Measurements from ENCODE around the gene IL15.
"Not testable (repeated sequence)": the region's sequence is repeated elsewhere in the genome, so short reads cannot be mapped to it uniquely, and the experiment has no call there.

The IL15 gene

DNA sequence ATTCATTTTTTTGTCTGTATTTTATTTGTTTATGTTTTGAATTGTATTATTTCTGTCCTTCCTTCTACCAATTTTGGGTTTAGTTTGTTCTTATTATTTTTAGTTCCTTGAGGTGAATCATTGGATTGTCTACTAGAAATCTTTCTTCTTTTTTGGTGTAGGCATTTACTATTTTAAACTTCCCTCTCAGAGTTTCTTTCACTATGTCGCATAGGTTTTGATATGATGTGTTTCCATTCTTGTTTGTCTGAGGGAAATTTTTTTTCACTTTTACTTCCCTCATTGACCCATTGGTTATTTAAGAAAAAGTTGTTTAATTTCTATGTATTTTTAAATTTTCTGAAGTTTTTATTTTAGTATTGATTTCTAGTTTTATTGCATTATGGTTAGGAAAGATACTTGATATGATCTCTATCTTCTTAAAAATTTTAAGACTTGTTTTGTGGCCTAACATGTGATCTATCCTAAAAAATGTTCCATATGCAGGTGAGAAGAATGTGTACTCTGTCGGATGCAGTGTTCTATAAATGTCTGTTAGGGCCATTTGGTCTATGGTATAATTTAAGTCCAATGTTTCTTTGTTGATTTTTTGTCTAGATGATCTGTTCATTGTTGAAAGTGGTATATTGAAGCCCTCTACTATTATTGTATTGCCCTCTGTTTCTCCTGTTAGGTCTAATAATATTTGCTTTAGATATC lies 68.8 kb downstream of the IL15 start:
- no peak for DNase-seq (ENCODE audit: low read depth)

GRCh38 chr4:141705747-141706377 lies 69.5 kb downstream of the IL15 start:
- no peak for DNase-seq (ENCODE audit: low read depth)

- no peak for DNase-seq (ENCODE audit: low read depth)
Measured at GRCh38 chr4:141706445-141706844, 70.1 kb downstream of the IL15 start.

- peak; percentile 2 for DNase-seq (ENCODE audit: low read depth)
Measured at GRCh38 chr4:141711211-141711610, 74.8 kb downstream of the IL15 start.

DNA sequence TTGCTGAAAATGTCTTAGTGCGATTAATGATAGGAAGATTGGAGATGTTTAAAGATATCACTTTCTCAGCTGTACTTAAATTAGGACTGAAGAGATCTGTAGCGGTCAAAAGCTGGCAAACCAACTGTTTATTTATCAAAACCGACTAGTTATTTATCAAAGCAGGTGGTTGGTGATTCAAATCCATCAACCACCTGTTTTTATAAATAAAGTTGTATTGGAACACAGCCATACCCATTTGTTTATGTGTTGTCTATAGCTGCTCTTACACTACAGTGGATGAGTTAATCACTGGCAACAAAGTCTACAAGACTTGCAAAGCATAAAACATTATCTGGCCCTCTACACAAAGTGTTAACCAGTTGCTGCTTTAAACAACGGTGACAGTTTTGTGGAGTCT lies 76.8 kb downstream of the IL15 start:
- no peak for DNase-seq (ENCODE audit: low read depth)

DNA sequence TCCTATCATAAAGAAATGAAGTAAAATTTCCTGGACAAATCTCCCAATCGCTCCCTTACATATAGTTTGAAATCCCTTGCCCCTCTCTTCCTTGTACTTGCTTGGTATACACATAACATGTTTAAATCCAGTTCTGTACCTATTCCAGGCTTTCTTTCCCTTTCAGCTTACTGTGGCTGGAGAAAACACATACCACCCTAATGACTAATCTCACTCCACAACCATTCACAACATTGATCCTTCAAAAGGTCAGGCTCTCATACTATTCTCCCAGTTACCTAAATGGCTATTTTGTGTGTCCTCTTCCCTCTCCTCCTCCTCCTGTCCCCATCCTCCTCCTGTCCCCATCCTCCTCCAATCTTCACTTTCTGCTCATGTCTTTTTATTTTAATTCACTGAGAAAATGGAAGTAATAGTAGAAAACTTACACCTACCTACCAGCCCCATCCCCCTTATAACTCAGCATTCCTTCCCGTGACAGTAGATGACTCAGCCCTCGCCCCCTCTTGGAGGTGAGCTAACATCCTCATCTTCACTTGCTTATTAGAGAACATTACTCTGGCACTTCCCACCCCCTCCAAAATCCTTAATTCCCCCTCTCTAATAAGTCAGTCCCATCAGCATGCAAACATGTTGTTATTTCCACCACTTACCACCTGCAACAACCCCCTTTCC lies 77.5 kb downstream of the IL15 start:
- no peak for DNase-seq (ENCODE audit: low read depth)

GRCh38 chr4:141719585-141719984 lies 83.2 kb downstream of the IL15 start:
- no peak for DNase-seq (ENCODE audit: low read depth)

DNA sequence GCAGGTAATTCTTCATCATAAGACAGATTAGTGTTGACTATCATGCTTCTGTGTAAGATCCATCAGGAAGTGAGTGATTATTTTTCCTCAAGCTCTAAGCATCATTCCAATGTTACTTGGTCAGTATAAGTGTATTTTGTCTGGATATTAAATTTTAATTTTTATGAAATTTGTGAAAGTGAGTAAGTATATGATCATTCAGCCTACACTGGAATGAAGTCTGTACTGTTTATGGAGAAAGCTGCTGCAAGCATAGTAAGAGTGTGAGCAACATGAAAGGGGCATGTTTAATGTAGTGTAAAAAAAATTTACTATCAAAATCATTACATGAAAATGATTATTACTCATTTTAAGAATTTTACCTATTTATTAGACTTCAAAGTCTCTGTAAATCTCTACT lies 84.8 kb downstream of the IL15 start:
- DNase-seq (ENCODE audit: low read depth): no peak

DNA sequence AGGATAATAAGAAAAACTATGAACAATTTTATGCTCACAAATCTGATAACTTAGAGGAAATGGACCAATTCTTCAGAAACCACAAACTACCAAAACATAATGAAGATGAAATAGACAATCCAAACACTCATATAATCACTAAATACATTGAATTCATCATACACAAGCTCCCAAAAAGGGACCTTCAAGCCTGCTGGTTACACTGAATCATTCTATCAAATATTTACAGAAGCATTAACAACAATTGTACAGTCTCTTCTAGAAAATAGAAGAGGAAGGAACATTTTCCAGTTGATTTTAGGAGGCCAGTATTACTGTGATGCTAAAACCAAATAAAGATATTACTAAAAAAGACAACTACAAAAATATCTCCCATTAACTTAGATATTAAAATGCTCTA lies 88.3 kb downstream of the IL15 start:
- DNase-seq (ENCODE audit: low read depth): no peak

DNA sequence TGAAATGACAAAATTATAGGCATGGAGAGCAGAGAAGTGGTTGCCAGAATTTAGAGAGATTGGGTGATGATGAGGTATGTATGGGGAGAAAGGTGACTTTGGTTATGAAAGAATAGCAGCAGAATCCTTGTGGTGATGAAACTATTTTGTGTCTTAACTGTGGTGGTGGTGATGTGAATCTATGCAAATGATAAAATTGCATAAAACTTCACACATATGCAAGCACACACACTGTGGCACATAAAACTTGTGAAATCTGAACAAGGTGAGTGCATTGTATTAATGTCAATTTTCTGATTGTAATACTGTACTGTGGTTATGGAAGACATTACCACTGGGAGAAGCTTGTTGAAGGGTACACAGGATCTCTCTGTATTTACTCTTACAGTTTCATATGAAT lies 91.0 kb downstream of the IL15 start:
- DNase-seq (ENCODE audit: low read depth): no peak

DNA sequence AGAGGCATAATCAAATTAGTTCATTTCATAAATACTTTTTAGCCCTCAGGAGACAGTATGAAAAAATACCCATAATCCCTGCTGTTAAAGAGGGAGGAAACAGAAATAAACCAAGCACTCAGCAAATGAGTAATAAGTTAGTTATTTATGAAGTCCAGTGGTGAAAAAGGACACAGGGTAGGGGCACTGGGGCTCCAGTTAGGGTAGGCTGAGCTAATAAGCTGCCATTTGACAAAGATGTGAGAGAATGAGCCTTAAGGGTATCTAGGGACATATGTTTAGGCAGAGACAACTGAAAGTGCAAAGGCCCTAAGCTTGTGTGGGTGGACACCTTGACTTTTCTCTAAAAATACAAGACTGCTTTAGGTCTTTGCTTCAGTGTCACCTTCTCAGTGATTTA lies 94.4 kb downstream of the IL15 start:
- DNase-seq (ENCODE audit: low read depth): no peak

- no peak for DNase-seq (ENCODE audit: low read depth)
Measured at GRCh38 chr4:141731481-141731880, 95.1 kb downstream of the IL15 start.

GRCh38 chr4:141739636-141740035 lies 103.3 kb downstream of the IL15 start:
- no peak for DNase-seq (ENCODE audit: low read depth)

GRCh38 chr4:141746026-141746425 lies 109.6 kb downstream of the IL15 start:
- DNase-seq (ENCODE audit: low read depth): no peak

- not testable (repeated sequence) for DNase-seq (ENCODE audit: low read depth)
Measured at GRCh38 chr4:141751806-141752205, 115.4 kb downstream of the IL15 start.

DNA sequence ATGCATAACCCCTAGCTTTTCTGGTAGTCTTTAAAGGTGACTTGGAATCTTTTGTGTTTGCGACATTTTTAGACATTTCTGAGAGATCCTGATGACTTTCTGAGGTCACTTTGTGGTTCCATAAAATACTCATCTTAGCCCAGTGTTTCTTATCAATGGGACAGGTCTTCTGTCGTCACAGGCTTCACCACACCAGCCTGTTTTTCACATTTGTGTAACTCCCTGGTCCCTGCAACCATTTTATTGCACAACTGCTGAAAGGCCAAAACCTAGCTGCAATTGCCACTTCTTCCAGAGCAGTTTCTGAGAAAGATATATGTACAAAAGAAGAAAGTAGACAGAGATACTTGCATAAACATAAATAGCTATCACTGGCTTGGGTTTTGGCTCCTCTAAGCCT lies 120.9 kb downstream of the IL15 start:
- DNase-seq (ENCODE audit: low read depth): no peak

DNA sequence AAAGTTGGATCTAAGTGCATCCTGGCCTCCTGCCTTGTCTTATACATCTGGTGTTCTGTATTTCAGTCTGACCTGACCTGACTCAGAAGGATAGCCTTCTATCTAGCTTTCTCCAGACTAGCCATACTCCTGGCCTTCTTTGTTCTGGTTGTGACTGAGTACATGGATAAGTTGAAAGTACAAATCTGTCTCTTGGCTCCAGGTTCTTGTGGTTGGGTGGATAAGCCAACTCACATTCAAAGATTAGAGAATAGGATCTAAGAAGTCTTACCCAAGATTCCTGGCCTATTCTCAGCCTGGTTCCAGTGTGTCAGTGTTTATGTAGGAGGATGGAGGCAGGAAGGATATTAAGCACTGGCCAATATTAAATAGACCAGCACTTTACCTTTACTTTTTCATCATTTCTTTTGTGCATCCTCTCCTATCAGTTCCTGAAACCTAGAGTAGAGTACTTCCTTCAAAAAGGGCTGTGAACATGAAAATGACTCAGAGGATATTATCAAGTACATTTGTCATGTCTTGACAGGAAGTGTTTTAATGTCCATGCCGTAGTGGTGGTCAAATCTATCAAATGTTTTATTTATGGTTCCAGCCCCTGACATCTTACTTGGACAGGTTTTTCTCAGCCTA lies 123.5 kb downstream of the IL15 start:
- DNase-seq (ENCODE audit: low read depth): no peak

DNA sequence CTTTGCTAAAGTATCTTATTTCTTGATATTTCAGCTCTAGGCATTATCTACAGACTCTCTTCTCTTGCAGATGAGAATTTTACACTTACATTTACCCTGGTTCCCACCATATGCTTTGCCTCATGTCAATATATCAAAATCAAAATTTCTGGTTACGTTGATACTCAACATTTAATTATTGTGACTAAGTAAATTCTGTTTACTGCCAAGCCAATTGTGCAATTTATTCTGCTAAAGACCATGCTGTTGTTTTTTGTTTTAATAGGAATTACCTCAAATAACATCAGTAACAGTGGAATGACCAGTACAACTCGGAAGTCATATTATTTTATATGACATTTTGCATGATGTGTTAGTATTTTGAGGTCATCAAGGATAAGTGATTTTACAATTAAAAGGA lies 125.5 kb downstream of the IL15 start:
- DNase-seq (ENCODE audit: low read depth): no peak

DNA sequence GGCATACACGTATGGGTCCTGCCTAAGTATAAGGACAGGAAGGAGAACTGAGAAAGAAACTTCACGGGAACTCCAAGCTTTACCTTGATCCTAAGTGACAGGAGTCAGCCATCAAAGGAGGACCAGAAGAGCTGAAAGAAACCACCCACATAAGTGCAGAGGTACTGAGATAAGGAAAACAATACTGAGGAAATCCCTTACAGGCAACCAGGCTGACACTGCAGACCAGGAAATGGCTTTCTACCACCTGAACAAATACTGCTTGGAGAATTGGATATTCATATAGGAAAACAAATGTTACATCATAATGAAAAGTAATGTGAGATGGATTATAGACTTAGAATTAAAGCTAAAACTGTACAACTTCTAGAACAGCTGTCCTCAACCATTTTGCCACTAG lies 127.0 kb downstream of the IL15 start:
- no peak for DNase-seq (ENCODE audit: low read depth)

DNA sequence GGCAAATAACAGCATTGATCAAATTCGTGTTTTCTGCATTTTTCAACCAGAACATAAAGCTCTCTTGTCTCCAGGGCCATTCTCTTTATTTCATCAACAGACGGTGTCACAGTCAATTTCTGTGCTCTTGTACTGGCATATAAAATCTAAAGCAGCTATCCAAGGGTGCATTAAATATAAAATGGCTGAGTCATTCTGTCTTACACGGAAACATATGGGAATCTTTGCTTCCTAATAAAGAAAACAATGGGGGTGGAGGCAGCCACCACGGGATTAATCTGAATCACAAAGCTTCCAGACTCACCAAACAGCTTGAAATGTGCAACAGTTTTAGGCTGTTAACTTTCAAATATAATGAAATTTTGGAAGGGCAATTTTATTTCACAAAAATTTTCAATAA lies 132.6 kb downstream of the IL15 start:
- DNase-seq (ENCODE audit: low read depth): no peak

DNA sequence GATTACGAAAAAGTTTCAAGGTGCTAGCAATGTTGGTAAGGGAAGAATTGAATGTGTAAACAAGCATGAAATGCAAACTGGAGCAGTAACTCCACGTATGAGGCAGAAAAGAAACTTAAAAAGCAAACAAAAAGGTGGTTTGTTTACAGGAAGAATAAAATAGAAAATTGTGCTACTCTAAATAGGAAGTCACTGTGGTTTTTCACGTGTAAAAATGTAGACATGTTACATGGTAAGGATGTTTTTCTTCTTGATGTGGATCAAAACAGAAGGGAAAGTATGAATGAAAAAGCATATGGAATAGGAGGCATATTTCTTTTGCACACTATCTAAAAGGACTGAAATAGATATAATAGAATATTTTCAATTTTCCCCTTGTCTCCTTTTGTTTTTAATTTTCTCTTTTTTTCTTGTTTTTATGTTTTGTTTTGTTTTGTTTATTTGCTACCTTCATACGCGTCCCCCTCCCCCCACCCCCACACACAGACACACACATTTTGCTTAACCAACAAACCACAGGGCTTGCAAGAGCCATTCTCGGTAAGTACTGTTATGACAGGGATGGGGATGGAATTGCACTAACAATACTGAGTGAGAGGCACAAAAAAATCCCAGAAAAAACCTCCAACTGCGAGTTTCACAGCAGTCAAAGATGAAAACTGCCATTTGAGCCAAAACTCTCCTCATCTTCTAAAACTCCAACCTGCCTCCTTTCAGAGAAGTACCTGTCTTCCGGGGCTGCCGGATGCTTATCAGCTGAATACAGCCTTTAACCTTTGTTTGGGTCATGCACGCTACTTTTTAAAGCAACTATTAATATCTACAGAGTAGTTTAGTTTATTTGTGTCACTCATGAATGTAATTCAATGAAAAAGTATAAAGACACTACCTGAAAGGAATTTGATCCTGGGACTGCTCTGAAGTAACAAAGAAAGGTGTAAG lies 135.8 kb downstream of the IL15 start:
- DNase-seq (ENCODE audit: low read depth): no peak

DNA sequence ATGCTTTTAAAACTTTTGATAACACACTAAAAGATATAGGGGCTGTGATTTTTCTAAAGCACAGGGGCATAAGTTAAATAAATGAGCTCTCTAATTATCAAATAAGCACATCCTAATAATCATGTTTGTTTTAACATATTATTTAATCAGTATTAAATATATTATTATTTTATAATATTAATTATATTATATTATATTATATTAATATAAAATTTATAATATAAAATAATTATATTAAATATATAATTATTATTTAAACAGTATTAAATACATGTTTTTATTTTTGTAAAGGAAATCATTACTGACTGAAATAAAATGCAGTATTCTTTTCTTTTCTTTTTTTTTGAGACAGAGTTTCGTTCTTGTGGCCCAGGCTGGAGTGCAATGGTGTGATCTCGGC lies 136.5 kb downstream of the IL15 start:
- no peak for DNase-seq (ENCODE audit: low read depth)

All from CMK (cell line).